Measurements from ENCODE around the gene ZBED2.

ZBED2 gene

DNA sequence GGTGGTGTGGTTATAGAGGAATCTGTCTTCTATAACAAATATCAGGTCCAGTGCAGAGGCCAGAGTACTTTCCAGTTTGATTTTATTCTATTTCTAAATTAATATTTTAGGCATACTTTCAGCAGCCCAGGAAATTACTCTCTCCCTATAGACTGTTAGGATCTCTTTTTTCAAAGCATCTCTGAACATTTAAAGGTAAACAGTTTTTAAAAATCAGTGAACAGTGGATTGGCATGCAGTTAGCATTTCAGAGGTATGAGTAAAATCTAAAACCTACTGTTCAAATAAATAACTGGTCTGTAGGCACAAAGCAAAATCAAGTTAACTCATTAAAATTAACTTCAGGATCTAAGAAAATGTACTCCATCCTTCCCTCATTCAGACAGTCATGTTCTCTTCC lies 3.0 kb downstream of the ZBED2 start:
- no peak for TF ChIP-seq CTCF (IDR thresholded peaks at IDR 0.05; ENCODE audit: control insufficient read depth, insufficient read depth, low read depth, low read length, missing control alignments)
- DNase-seq (ENCODE audit: low read depth), result no peak
- H3K4me3 ChIP-seq (ENCODE audit: control insufficient read depth, low read depth, low read length), result no peak overlapping the region

DNA sequence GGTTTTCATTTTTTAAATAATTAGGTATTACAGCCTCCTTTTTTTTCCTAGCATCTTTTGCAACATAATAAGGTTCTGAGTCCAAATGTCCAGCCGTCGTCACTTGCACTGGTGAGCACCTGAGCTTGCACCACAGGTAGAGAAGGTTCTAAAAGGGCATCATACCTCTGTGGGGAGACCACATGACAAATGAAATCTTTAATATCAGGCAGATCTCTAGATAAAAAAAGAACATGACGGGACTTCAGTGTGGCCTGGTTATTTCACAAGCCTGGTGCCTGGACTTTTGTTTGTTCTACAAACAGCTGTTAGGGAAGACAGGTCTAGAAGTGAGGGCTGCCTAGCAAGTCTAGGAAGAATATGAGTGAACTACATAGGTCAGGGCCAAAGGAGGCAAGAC lies 3.6 kb downstream of the ZBED2 start:
- no peak for TF ChIP-seq CTCF (IDR thresholded peaks at IDR 0.05; ENCODE audit: control insufficient read depth, insufficient read depth, low read depth, low read length, missing control alignments)
- no peak for DNase-seq (ENCODE audit: low read depth)
- H3K4me3 ChIP-seq (ENCODE audit: control insufficient read depth, low read depth, low read length), result no peak overlapping the region

DNA sequence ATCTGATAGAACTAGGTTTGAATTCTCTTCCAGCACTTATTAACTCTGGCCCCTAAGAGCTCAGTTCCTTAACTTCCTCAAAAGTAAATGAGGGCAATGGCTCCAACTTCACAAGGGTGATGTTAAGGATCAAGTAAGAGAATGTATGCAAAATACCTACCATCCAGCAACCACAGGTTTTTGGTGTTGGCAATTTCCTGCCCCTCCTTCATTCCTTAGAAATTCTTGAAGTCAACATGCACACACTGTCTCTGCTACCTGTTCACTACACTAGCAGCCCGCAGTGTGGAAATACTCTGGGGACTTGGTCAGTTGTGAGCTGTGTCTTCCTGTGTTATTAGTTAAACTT lies 5.0 kb downstream of the ZBED2 start:
- H3K4me3 ChIP-seq (ENCODE audit: control insufficient read depth, low read depth, low read length), result no peak overlapping the region
- no peak for TF ChIP-seq CTCF (IDR thresholded peaks at IDR 0.05; ENCODE audit: control insufficient read depth, insufficient read depth, low read depth, low read length, missing control alignments)
- DNase-seq (ENCODE audit: low read depth), result no peak

GRCh38 chr3:111589303-111590142 lies 5.6 kb downstream of the ZBED2 start:
- DNase-seq (ENCODE audit: low read depth), result no peak
- H3K4me3 ChIP-seq (ENCODE audit: control insufficient read depth, low read depth, low read length), result no peak overlapping the region
- no peak for TF ChIP-seq CTCF (IDR thresholded peaks at IDR 0.05; ENCODE audit: control insufficient read depth, insufficient read depth, low read depth, low read length, missing control alignments)

DNA sequence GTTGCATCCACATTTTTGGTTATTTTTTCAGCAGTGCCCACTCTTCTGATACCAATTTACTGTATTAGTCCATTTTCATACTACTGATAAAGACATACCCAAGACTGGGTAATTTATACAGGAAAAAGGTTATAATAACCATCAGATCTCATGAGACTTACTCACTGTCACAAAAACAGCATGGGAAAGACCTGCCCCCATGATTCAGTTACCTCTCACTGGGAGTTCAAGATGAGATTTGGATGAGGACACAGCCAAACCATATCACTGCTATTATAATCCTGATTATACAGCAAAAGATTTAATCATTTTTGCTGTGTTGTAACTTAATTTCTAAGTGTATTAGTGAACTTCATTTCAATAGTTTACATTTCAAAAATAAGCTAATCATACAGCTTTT lies 6.6 kb downstream of the ZBED2 start:
- DNase-seq (ENCODE audit: low read depth), result no peak
- H3K4me3 ChIP-seq (ENCODE audit: control insufficient read depth, low read depth, low read length), result no peak overlapping the region
- TF ChIP-seq CTCF (IDR thresholded peaks at IDR 0.05; ENCODE audit: control insufficient read depth, insufficient read depth, low read depth, low read length, missing control alignments), result no peak

GRCh38 chr3:111585217-111585616 lies 9.9 kb downstream of the ZBED2 start:
- no peak overlapping the region for H3K4me3 ChIP-seq (ENCODE audit: control insufficient read depth, low read depth, low read length)
- TF ChIP-seq CTCF (IDR thresholded peaks at IDR 0.05; ENCODE audit: control insufficient read depth, insufficient read depth, low read depth, low read length, missing control alignments), result no peak
- DNase-seq (ENCODE audit: low read depth), result no peak
